Hematopoietic multipotent progenitor cell treated with erythropoietin and hydrocortisone succinate and interleukin-3 and kit ligand, for 8 days (in vitro differentiated cells): Measurements from ENCODE around the gene FAM120C.

ENCODE experiments used
- DNase-seq: peaks from one replicate; pipeline ENCODE4 v3.0.0-alpha.2; 2015

FAM120C gene, protein sequence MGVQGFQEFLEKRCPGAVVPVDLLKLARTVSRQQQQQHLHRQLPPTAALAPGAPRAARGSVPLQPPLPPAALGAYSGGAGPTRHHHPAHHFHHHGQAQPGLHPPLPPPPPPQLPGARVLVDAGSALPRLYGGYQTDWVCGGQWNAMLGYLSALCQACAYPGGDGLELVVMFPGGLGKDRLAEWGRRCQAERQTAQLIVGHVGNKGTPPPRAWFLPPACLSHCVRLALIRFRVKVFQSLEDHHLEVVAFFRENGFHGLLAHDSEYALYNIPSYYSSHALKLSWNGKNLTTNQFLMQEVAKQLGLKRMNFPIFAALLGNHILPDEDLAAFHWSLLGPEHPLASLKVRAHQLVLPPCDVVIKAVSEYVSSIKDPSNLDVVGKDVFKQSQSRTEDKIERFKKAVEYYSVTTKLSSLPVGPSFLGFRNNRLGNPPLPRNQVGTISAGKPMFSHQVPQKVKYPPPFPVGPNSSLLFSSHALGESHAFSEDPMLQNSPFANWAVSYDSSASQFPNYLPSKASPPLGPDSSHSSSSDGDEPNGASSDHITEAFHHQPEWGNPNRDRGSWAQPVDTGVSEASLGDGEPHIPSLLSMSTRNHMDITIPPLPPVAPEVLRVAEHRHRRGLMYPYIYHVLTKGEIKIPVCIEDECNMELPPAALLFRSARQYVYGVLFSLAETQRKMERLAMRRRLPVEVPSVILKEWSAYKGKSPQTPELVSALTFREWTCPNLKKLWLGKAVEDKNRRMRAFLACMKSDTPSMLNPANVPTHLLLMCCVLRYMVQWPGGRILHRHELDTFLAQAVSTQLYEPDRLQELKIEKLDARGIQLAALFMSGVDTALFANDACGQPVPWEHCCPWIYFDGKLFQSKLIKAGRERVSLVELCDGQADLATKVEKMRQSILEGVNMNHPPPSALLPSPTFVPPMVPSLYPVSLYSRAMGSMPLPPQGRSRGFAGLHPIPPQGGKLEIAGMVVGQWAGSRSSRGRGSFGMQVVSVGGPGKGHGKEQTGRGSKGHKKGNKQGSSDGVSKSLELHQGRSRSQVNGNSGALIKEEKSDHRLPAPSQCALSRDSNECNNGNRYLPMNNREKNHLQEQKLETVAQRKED

DNA sequence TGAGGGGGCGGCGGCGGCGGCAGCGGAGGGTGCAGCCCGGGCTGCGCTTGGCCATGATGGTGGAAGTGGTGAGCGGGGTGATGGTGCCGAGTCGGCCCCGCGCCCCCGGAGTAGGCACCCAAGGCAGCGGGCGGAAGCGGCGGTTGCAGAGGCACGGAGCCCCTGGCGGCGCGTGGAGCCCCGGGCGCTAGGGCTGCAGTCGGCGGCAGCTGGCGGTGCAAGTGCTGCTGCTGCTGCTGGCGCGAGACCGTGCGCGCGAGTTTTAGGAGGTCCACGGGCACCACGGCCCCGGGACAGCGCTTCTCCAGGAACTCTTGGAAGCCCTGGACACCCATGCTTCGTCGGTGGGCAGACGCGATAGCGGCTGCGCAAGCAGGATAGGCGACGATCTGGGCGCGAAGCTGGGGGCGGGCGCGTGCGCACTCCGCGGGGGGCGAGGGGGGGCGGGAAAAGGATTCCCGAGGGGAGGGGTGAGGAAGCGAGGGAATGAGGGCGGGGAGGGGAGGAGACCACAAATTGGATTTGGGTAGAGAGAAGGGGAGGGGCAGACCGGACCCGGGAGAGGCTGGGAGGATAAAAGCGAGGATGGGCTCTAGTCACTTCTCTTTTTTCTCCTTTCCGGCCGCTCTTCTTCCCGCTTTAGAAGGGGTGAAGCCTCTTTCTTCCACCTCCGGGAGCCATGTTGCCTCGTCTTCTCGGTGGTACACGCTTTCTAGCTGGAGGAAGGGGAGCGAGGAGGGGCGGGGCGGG lies at the start of gene FAM120C:
Gene FAM120C (minus strand): TSS at position 391 of the 750 bp plus-strand sequence. CDS start 56 bp downstream, at position 335.
- peak; percentile 77 for DNase-seq

DNA sequence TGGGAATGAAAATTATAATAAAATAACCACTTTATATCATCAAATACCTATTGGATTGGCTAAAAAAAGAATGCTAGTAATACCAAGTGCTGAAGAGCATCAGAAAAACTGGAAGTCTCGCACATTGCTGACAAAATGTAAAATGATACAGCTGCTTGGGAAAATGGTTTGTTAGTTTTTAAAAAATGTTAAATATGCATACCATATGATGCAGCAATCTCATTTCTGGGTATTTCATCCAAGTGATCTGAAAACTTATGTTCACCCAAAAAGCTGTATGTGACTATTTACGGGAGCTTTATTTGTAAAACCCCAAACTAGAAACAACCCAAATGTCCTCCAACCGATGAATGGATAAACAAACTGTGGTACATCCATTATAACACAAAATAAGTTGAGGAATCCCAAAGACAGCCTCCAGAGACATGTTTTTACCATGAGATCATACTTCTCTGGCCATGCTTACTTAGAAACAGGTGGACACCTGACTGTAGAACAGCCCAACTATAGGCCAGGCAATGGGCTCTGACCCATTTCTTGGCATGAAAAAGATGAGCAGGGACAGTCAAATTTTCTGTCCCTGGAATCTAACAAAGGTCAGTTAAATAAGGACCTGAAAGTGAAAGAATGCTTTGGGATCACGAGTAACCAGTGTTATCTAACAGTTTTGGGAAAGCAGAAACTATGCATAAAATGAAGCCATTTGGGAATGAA lies 47.5 kb upstream of the FAM120C start:
- DNase-seq, result no peak

DNA sequence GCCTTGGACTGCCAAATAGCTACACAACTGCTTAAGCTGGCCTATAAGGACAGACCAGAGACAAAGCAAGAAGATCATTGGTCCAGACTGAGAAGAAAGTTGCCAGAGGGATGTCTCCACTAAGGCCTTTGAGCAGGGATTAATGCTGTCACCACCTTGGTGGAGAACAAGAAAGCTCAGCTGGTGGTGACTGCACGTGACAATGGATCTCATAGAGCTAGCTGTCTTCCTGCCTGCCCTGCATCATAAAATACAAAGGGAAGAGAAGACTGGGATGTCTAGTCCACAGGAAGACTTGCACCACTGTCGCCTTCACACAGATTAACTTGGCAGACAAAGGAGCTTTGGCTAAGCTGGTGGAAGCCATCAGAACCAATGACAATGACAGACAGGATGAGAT lies 40.5 kb upstream of the FAM120C start:
- DNase-seq, result no peak

DNA sequence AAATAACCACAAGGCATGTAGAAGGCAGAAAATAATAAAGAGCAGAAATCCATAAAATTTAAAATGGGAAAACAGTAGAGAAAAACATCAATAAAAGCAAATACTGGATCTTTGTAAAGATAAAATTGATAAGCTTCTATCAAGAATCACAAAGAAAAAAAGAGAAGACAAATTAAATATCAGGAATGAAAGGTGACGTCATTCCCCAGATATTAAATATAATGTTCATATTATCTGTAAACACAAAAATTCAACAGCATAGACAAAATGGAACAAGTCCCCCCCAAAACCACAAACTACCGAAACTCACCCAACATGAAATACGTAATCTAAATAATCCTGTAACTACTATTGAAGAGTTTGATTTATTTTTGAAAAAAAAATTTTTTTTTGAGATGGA lies 30.5 kb upstream of the FAM120C start:
- no peak for DNase-seq

DNA sequence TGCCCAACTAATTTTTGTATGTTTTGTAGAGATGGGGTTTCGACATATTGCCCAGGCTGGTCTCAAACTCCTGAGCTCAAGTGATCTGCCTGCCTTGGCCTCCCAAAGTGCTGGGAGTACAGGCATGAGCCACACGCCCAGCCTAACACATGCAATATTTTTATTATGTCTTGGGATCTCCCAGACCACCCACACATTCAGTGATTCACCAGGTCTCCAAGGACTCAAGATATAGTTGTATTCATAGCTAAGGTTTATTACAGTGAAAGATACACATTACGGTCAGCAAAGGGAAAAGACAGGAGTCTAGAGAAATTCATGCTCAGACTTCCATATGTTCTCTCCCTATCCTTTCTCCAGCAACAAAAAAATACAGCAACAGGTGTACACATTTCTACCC lies 25.5 kb upstream of the FAM120C start:
- DNase-seq, result no peak

DNA sequence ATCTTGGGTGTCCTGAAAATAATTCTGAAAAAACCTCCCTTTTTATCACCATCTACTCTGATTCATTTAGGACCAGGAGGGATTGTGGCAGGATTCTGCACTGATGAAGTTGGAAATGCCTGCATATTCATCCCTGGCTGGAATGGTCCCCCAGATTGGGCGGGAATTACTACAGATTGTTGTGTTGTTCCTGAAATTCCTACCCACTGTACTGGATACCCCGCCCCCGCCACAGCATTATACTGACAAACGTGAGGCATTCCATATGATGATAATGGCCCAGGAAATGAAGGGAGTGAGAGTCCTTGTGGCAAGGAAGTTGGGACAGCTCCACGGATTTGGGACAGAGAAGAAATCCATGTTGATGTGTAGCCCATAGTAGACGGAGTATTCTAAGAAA lies 15.2 kb upstream of the FAM120C start:
- no peak for DNase-seq

DNA sequence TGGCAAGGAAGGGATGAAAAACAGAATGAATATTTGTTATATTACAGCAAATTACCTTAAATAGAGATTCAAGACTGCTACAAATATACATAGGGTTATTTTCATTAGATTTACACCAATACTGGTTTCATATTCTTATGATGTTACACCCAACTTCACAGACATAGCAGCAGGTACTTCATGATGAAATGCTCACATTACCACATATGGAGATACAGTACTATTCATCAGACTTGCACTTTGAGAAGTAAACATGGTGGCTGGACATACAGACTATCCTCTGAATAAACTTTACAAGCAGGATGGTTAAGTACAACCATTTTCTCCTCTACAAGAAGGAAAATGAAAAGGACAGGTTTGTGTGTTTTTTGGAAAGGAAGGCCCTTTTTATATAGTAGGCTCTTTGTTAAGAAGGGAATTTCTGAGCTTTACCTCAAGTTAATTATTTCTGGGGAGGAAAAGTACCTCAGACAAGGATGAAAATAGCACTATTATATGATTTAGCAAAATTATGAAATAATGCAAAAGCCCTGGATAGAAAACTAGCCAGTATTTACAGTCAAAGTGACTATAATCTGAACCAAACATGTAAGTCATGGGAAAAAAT lies 12.0 kb upstream of the FAM120C start:
- no peak for DNase-seq

DNA sequence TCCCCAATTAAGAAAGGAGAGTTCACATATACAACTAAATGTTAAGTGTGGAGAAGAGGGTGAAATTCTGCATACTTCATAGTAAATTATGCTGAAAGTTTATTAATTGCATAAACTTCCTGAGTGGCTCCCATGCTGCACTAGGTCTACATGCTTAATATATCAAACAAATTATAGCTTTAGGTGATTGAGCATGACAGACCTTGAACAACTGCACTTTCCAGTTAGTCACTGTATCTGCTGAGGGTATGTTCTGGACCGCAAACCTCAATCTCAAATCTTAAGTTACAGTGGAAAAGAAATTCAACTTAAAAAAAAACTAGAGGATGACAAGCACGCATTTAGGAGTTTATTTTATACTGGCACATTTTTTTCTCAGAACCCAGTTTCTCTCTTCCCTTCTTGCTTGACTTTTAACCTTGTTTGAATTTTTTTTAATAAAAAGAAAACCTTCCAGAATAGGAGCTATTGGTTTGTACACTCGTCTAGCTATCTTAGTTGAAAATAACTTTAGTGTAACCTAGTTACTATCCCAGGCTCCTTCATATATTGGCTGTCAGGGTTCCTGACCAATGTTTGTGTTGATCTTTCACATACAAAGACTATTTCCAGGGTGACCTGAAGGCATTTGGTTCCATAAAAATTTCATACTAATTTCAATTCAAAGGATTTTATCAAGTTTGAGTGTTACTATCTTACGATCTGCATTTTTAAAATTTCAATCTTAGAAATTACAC lies 10.2 kb upstream of the FAM120C start:
- DNase-seq, result no peak

DNA sequence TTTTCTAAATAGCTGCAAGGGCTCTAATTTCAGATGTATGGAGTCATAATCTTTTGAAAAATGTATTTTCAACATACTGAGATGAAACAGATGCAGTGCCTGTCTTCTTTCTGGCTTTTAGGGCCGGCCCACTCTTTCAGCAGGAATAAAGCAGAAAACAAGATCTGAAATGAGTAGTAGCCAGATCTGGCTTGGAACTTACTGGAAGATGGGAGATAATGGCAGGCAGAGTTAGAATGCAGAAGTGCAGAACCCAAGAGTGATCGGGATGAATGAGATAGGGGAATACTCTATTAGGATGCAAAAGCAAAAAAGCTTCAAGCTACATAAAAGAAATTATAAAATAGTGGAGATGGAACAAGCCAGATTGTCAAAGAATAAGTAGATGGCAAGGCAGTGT lies 1.4 kb upstream of the FAM120C start:
- no peak for DNase-seq

DNA sequence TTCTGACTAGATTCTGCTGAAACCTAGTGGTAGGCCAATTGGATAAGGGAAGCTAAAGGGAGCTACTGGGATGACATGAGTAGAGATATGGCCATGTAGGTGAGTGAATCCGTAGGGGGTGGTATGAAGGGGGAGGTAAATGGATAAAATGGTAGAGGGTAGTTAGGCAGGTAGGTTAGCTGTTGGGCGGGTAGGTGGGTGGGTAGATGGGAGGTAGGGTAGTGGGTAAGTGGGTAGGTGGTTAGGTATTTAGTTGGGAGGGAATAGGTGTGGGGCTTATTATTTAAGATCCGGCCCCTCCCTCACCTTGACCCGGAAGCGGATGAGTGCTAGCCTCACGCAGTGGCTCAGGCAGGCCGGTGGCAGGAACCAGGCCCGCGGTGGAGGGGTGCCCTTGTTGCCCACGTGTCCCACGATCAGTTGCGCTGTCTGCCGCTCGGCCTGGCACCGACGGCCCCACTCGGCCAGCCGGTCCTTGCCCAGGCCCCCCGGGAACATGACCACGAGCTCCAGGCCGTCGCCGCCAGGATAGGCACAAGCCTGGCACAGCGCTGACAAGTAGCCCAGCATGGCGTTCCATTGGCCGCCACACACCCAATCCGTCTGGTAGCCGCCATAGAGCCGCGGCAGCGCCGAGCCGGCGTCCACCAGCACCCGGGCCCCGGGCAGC lies 725 bp downstream of the FAM120C start:
- DNase-seq, result peak; percentile 71

DNA sequence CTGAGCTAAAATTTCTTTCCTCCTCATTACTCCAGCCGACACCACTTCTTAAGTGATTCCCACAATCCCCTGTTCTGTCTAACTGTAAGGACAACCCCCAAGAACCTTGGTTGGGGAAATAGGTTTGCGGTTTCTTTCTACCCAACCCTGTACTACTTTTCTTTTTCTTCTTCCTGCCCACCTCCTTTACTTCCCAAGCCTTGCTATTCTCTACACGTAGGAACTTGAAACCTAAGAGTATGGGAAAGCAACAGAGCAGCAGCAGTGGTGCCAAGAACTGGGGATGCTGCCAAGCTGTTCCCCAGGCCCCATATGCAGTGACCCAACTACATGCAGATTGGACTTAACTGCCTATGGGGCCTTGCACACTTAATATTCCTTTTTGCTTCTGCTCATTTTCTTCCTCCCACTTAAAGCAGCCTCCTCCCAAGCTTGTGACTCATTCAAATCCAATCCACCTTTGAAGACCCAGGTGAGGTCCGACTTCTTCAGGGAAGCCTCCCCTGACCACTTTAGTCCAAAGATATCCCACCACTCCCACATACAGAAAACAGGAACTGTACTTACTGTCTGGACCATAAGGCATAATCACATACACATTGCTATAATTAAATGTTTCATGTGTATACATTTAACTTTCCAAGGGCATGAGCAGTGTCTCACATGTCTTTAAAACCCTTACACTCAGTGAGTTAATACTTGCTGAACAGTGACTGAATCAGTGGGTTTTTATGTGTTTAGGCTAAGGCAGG lies 1.7 kb downstream of the FAM120C start:
- no peak for DNase-seq

DNA sequence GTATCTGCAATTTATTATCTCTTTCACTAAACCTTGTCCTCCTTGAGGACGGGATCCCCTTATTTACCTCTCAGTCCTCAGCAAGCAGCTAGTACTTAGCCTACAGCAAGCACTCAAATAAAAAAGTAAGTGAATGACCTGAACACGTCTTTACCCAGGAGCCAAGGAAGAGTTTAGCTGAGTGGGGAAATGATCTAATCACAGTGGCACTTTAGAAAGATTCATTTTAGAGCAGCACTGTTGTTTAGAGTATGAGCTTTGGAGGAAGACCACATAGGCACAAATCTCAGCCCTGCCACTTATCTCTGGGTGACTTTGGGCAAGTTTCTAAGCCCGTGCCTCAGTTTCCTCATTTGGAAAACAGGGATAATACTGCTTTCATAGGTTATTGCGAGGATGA lies 2.7 kb downstream of the FAM120C start:
- no peak for DNase-seq

DNA sequence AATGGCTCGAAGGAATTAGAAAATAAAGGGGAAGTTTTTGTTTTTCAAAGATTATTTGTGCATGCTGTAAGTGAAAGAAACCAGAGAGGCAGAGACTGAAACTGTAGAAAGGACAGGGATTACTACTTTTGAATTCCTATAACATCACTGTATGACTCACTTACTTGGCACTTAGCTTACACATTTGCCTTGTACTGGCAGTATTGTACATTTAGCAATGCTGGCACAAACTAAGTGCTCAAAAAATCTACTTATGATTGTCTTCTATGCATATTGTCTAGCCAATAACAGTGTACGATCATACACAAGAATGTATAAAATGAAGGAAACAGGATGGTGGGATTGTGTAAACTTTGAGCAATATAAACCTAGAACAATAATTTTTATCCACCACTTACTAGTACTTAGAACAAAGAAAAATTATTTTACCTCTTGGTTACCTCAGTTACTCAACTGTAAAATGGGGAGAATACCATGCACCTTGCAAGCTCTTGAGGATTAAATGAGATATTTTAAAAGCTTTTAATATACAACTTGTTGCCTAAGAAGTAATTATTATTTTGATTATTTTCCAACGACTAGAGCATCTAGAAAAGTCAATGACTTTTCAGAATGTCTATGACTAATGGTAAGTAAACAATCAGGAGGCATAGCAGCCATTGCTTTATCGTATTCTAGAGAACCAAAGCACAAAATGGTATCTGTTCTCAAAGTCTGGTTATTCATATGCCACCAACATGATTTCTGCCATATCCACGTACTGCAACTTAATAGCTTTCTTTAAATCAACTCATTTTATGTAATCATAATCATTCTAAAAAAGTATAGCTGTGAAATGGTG lies 4.7 kb downstream of the FAM120C start:
- DNase-seq, result no peak

DNA sequence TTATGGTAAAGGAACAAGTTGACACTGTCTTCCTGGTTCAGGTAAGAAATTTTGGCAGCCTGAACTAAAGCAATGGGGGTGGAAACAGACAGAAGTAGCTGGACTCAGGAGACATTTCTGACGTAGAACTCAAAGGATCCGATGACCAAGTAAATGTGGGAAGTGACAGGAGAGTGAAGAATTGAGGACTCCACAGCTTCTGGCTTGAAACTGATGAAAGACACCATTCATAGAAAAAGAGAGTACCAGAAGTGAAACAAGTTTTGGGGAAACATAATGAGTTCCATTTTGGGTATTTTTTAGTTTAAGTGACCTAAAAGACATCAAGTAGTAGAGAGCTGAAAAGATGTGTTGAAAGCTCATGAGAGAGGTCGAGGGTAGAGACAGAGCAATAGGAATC lies 5.7 kb downstream of the FAM120C start:
- no peak for DNase-seq

DNA sequence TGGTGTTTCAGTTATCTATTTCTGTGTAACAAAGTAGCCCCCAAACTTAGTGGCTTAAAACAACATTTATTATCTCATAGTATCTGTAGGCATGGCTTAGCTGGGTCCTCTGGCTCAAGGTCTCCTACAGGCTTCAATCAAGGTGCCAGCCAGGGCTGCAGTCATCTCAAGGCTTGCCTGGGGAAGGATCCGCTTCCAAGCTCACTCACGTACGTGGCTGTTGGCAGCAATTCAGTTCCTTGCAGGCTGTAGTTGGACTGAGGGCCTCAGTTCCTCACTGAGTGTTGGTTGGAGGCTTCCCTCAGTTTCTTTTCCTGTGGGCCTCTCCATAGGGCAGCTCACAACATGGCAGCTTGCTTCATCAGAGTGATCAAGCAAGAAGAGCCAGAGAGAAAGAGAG lies 9.3 kb downstream of the FAM120C start:
- DNase-seq, result no peak

DNA sequence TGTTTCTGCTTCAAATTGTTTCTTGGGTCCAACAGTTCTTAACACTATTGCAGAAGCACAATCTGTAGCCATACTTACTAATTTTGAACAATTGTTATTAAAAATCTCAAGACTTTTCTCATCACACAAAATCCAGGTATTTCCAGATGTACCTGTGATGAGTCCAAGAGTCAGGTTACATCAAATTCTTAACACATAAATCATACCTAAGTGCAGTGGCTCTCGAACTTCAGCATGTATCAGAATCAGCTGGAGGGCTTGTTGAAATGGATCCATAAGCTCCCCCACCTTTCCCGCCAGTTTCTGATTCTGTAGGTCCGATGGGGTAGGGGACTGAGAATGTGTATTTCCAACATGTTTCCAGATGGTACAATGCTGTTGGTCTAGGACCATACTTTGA lies 10.6 kb downstream of the FAM120C start:
- DNase-seq, result no peak

DNA sequence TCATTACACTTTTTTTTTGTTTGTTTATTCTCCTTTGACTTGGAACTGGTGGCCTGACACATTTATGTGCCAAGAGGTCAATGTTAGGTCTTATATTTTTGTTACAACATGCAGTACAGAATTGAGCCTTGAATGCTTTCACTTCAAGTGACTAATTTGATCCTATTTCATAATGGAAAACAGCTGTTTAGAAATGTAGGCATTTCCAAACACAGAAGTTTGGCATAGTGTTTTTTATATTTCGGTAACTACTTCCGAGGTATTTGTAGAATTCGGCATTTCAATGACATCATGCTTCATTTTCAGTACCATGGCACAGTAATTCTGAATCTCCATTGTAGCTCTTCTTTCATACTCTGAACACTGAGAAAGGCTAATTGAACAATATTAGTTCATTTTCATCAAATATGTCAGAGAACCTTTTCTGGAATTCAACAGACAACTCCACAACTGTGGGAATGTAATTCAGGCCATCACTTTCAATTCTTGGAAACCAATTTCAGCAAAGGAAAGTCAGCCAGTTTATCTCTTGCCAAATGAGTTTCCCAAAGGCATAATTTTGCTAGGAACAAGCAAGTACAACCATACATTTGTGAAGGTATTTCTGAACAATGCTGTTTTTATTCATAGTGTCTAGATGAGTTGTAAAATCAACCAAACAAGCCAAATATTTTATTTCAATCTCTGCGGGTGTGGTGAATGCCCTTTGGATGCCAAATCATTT lies 11.4 kb downstream of the FAM120C start:
- no peak for DNase-seq

DNA sequence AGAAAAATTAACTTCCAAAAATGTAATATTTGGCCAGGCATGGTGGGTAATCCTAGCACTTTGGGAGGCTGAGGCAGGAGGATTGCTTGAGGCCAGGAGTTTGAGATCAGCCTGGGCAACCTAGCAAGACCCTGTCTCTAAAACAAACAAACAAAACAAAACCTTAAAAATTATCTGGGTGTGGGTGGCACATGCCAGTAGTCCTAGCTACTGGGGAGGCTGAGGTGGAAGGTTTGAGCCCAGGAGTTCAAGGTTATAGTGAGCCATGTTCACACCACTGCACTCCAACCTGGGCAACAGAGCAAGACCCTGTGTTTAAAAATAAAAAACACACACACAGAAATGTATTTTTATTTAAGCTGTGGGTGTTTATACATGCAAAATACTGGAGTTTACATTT lies 12.0 kb downstream of the FAM120C start:
- DNase-seq, result no peak
